HG03521 (cell line): ENCODE data around the gene ATIC.

Source experiments
- ATAC-seq: cut with Tn5 transposase; IDR thresholded peaks from one replicate; pipeline ENCODE4 v1.9.1; 2021; ENCODE audit warnings: mild to moderate bottlenecking, moderate library complexity; ENCODE audit not compliant: unreplicated experiment

The ATIC gene

DNA sequence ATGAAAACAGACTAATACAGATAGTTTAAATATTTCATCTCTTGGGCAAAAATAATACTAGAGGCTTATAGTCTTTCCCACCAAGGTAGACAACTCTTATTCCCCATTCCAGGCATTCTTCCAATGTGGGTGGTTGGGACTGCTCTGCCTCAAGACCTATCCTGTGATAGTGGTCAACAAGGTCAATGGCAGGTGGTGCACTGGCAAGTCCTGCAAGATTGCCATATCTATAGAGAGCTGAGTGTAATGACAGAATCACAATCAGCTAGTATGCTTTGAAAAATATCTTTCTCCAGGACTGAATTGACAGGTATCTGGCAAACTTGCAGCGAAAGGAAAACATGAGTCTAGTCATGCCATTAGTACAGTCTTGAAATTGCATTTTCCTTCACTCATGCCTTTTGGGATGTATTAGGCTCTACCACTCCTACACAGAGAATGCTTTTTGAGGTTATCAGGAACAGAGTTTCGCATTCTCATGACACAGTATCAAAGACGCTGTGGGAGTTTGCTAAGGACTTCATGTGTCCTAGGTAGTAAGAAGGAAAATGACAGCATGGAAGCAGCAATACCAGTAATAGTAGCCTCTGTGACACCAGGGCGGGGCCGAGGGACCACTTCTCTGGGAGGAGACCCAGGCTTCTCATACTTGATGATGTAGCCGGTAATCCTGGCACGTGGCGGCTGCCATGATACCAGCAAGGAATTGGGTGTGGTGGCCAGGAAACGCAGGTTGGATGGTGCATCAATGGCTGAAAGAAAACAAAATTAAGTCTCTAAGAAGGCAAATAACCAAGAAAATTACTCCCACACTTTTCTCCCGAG lies 63.0 kb downstream of the ATIC start:
- no peak for ATAC-seq

DNA sequence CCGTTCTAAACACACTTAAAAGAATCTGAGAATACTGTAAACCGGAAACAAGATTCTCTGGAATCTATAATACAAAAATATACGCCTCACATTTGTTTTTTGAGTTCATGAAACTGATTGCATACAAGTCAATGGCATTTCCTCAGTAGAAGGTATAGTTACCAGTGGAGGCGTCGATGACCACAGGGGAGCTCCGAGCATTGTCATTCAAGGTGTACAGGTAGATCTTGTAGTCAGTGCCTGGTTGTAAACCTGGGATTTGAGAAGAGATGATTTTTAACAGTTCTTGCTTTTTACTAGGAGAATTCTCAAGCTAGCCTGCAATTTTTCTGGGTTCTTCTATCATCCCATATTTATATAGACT lies 63.6 kb downstream of the ATIC start:
- no peak for ATAC-seq

DNA sequence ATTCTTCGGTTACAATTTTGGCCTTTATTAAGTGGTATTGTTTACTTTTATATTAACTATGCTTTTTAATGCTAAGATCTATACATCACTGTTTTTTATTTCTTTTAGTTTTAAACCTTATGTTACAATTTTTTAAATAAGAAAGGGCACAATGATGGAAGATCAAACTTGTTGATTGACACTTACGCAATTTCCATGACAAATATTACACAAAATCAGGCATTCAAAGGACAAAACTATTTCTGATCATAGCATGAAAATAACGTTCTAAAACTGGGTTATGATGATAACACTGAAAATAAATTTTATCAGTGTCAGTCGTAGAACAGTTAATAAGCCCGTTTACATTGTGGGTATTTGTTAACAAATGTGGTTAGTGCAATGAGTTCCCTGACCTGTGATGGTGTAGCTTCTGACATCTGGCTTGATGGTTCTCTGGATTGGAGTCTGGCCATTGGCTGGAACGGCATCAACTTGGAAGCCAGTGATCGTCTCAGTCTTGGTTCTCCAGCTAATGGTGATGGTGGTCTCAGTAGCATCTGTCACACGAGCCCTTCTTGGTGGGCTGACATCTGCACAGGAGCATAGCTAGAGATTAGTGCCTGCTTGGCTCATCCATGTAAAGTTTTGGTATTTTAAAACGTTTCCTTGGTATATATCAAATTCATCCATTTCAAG lies 64.4 kb downstream of the ATIC start:
- no peak for ATAC-seq

DNA sequence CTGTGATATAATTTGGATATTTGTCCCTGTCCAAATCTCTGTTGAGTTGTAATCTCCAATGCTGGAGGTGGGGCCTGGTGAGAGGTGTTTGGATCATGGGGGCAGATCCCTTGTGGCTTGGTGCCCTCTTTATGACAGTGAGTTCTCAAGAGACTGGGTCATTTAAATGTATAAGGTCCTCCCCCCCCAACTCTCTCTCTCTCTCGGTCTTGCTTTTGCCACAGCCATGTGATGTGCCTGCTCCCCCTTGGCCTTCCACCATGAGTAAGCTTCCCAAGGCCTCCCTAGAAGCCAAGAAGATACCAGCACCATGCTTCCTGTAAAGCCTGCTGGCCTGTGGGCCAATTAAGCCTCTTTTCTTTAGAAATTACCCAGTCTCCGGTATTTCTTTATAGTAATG lies 65.4 kb downstream of the ATIC start:
- ATAC-seq = no peak

DNA sequence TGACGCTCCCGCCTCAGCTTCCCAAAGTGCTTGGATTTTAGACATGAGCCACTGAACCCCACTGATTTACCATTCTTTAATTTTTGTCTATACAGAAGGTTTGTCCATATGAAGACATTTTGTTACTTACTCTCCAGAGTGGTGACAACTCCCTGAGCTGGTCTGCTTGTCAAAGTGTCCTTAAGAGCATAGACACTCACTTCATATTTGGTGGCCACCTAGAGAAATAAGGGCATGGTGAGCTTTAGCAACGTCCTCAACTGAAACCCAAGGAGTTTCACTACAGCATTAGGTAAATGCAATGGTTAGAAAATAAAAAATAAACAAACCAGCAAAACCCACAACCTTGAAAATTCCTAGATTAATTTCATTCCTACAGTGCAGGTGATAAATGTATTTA lies 66.2 kb downstream of the ATIC start:
- no peak for ATAC-seq

DNA sequence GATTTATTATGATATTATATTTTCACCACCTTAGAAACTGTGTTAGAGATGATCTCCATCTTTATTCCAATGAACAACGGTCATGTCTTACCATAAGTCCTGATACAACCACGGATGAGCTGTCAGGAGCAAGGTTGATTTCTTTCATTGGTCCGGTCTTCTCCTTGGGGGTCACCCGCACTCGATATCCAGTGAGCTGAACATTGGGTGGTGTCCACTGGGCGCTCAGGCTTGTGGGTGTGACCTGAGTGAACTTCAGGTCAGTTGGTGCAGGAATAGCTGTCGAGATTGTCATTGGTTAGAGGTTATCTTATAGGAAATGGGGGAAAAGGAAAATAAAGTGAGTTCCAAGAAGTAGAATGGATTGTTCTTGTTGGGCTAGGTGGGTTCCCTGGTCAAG lies 67.2 kb downstream of the ATIC start:
- no peak for ATAC-seq

DNA sequence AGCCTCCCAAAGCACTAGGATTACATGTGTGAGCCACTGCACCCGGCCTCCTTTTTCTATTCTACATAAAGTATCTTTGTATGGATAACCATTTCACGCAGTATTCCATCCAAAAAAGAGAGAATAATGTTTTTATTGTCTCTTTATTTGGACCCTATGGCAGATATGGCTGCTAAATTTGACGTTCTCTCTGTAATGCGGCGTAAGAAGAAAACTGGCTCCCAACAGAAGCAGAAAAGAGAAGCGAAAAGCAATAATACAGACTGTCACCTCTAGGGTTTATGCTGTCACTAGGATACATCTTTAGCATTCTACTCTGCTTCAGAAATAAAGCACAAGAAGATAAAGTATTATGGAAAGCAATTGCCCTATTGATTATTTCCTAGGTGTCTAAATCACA lies 68.1 kb downstream of the ATIC start:
- ATAC-seq = no peak

DNA sequence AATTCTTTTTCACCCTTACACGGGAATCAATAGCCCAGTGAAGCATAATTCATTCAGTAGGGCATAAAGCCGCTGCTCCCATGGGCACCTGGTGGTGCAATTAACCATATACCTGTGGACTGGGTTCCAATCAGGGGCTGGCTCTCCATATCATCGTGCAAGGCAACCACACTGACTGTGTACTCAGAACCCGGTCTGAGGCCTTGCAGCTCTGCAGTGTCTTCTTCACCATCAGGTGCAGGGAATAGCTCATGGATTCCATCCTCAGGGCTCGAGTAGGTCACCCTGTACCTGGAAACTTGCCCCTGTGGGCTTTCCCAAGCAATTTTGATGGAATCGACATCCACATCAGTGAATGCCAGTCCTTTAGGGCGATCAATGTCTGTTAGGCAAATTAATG lies 68.8 kb downstream of the ATIC start:
- ATAC-seq = no peak

DNA sequence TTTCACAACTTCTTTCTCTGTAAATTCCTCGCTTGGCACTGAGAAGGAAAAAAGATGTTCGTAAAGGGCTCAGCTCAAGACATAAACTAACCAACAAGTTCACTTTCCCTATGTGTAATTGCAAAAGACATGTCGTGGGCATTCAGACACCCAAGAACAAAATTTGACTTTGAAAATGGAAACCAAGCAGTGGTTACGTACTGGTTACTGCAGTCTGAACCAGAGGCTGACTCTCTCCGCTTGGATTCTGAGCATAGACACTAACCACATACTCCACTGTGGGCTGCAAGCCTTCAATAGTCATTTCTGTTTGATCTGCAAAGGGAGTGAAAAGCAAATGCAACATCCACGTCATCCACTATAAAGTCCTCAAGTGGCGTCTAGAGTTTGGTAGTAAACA lies 70.2 kb downstream of the ATIC start:
- ATAC-seq = no peak

DNA sequence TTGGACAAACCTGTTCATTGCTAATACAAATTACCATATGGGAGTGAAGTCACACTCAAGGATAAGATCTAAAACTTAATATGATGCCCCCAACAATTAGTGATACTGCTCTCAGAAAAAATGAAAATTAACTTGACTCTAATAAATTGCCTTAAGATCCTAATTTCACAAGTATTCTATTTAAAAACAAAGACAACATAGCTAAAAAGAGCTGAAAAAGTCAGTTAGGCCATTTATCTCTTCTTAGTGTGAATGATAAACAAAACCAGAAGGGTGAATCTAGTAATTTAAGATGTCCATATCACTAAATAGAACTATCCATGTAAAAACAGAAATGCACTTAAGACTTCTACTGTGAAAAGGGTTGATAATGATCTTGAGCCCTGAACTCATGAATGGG lies 70.6 kb downstream of the ATIC start:
- no peak for ATAC-seq

DNA sequence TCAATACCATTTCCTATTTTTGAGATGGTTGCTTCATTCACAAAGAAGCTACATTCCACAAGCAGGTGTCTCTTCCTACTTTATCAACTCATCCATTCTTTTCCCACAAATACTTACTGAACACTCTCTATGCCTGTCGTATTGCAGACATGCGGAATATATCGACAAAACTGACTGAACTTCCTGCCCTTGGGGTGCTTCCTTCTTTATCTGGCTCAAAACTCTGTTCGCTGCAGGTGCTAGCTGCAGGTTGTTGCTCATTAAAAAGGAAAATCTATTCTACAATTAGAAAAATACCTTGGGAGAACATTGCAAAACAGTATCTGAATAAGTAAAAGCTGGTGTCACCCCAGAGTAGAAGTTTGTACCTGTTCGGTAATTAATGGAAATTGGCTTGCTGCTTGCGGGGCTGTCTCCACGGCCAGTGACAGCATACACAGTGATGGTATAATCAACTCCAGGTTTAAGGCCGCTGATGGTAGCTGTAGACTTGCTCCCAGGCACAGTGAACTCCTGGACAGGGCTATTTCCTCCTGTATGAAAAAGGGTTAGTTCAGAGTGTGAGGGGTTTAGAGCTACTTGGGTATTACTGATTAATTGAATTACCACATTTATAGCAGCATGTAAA lies 71.9 kb downstream of the ATIC start:
- no peak for ATAC-seq

DNA sequence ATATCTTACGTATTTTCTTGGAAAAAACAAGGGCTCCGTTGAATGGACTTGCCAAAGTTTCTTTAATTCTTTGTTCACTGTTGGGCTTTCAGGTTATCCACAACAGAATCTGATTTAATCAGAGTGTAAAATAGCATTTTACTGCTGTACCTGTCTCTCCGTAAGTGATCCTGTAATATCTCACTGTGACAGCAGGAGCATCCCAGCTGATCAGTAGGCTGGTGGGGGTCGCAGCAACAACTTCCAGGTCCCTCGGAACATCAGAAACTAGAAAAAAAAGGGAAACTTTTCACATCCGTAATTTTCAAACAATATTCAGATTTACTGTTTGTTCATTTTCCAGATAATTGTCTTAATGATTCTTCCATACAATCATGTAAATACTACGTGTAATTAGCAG lies 72.9 kb downstream of the ATIC start:
- no peak for ATAC-seq

DNA sequence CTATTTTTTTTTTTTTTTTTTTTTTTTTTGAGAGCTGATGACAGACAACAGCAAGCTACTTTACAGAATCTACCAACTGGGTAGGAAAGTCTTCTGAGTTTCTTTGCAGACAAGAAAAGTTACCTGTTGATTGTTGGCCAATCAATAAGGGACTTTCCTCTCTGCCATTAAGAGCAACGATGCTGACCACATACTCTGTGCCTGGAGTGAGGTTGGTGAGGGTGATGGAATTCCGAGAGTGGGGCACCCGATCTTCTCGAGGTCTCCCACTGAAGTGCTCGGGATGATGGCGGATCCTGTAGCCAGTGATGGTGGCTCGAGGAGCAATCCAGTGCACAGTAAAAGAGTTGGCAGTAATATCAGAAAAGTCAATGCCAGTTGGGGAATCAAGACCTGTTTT lies 74.7 kb downstream of the ATIC start:
- no peak for ATAC-seq

DNA sequence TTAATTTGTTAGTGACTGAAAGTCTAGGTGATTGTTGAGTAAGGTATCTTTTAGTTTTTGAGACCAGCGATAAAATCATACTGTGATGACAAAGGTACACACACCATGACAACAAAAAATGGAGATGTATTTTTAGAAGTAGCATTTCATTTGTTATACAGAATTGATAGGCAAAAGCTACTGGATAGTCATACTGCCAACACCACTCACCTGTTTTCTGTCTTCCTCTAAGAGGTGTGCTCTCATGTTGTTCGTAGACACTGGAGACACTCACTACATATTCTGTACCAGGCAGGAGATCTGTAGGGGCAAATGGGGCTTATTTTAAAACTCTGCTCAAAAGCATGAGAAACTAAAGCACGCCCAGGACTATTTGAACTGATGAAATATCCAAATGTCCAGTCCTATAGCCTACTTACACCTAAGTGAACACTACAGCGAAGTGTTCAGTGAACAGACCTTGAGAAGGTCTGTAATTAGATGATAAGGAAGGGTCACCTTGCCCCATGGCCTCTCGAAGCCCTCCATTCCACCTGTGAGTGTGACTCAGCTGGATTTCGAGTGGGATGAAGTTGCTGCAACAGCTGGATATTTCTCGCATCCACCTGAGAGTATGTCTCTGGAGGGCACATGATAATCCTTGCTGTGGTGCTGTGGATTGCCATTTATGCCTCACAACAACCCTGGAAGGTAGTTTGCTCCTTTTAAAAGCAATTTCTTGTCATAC lies 76.3 kb downstream of the ATIC start:
- ATAC-seq = no peak

DNA sequence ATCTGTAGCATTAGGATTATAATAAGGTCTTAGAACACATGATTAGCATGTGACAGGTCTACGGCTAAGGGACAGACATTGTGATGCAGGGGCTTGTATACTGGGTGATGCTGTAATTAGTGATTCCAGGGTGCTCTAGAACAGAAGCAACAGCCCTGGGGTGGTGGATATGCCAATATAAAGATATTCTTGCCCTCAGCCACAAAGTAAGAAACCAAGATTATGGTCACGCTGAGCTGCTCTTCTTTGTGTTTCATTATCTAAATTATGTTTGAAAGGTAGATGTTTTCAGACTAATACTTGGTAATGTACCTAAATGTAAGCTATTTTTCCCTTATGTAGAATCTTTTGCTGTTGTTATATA lies 78.7 kb downstream of the ATIC start:
- no peak for ATAC-seq

DNA sequence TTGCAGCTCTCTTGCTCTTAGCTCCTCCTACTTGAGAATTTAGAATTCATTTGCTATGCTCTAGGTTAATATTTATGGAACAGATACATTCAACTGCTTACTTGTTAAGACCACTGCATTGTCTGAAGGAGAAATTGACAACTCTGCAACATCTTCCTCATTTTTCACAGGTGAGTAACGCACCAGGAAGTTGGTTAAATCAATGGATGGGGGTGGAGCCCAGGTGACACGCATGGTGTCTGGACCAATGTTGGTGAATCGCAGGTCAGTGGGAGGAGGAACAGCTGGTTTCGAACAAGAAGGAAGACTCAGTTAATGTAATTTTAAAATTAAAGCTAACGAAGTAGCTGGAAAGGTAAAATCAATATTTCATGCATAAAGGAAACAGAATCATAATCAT lies 79.7 kb downstream of the ATIC start:
- no peak for ATAC-seq

DNA sequence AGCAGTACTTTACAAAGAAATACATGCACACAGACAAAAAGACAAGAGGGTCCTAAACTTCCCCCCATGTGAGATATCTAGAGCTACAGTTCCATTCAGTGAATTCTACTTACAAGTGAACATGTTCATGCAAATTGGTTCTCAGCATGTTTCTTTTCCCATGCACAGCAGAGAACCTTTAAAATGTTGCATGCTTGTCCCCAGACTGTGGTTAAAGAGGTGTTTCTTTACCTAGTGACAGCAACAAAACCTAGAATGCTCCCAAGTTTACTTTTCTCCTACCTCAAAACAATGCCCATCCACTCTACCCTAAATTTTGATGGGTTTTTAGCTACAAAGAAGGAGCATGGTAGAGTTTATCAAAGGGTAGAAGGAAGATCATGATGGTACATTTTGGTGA lies 80.3 kb downstream of the ATIC start:
- no peak for ATAC-seq

DNA sequence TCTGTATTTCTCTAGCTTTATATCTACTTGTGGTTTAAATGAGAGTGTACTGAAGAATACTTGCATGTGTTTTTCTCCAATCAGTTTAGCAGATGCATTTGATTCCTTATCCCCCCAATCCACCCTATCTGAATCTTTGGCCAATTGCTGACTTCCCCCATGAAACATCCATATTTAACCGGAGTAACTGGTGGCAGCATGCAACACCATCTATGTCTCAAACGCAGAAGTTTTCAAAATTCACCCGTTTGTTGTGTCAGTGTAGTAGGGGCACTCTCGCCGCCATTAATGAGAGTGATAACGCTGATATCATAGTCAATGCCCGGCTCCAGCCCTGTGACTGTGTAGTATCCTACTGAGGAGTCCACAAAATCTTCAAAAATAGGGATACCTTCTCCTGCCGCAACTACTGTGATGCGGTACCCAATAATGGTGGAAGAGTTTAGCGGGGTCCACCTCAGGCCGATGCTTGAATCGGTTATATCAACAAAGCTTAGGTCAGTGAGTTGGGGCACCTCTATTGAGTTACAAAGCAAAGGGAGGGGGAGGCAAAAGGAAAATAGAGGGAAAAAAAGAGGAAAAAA lies 80.9 kb downstream of the ATIC start:
- no peak for ATAC-seq

DNA sequence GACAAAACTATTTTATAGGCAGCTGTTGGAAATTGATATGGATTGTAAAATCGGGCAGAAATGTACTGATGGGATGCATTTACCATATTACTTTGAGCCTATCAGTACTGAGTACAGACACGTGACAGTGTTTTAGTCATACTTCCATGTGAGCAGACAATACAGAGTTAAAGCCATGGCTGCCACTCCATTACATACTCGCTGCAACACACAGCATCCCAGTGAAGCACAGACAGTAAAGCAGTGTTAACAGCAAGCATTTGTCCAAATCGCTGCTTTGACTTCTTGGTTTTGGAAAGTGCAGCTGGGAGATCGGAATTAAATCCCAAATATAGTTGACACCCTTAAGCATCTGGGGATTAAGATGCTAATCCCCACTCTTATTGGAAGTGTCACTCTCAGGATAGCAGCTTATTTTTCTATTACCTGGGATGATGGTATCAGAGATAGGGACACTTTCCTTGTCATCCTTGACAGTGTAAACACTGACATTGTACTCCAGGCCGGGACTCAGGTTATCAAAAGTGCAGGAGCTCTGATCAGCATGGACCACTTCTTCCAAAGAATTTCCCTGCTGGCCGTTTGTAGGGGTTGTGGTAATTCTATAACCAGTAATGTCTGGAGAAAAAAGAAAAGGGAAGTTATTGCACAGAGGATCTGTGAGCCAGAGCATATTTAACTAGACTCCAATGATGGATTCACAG lies 82.4 kb downstream of the ATIC start:
- no peak for ATAC-seq

DNA sequence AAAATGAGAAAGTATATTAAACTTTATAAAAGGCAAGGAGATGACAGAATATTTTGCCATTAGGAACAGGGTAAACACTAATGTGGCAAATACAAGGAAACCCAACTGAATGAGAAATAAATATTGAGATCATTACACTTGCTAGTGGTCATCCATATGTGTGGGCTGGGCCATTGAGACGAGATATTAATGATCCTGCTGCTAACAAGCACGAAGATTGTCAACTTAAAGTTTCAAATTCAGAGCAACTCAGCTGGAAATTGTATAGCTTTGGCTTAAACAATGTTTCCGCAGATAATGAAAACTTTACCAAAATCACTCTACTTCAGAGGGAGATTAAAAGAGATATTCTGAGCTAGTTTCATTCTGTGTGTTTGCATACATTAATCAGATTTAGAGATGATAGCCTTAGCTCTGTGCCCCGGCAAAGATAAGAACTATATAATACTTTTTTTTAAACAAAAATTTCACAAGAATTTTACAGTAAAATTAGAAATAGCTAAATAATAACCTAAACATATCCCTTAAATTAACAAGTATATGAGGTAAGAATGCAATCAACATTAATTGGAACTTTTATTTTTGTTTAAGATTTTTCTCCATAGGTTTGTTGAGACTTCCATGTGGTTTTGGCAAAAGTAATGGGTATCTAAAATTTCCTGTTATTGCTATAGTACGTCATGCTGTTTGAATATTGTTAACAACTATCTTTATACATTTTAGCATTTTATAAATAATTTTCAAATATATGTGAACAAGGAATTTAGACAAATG lies 84.0 kb downstream of the ATIC start:
- no peak for ATAC-seq
